HG03066 (cell line): ENCODE measurements around the gene WWOX.

Experiments used
- ATAC-seq: cut with Tn5 transposase; IDR thresholded peaks from one replicate; pipeline ENCODE4 v1.9.1; 2021; ENCODE audit warnings: low read depth; ENCODE audit not compliant: unreplicated experiment

WWOX gene

DNA sequence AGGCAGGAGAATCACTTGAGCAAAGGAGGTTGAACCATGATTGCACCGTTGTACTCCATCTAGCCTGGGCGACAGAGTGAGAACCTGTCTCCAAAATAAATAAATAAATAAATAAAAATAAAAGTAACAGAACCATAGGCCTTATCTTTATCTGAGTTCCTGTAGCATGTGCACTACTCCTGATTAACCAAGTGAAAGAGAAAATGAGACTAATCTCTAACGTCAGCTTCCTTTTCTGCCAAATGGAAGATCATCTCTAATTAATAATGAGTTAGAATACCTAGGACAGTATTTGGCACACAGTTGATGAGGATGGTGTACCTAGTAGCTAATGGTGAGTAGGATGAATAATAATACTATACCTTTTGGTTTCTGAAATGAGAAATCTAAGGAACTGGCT, 520.4 kb downstream of the WWOX start:
- no peak for ATAC-seq

DNA sequence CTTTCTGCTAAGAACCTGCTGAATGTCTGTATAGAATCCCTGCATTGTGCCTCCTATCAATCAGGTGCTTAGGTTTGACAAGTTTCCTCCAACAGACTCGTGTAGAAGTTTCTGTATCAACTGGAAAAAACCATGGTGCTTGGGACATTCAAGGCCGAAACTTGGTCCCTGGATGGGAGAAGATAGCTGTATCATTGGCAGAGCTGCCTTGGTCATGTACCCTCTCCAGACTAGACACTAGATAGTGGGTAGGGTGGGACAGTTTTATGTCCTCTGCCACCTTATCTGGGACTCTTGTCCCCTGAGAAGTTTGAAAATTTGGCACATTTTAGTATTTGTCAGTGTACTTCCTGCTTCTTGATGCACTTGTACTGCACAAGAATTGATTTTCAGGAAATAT, 520.8 kb downstream of the WWOX start:
- no peak for ATAC-seq

DNA sequence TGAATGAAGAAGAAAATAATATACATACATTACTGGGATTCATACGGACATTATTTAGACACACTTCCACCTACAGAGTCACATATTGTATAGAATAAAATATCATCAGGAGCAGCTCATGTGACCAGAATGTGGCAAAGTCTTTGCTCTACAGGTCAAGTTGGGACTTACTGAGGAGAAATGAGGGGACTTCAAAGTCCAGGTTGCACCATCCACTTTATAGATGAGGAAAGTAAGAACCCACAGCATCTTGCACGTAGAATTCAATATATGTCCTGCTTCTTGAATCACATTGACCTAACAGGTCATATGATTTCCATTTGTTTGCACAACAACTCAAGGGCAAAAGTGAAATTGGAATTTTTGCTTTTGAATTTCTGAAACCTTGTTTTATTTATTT, 524.3 kb downstream of the WWOX start:
- no peak for ATAC-seq

DNA sequence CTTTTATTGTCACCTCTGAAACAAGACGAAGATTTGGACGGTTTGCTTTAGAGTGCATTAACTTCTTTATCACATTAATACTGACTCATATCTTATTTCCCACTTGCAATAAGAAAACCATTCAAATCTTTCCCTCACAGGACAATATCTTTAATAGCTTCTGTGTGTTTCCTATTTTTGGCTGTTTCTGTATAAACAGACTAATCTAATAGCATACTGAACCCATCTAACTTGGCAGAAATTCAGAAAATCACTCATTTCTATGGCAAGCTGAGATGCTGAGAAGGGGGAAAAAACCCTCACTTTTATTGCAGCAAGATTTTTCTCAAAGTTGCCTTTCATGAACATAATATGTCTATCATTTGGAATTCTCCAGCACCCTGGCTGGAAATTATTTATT, 524.9 kb downstream of the WWOX start:
- ATAC-seq: no peak

DNA sequence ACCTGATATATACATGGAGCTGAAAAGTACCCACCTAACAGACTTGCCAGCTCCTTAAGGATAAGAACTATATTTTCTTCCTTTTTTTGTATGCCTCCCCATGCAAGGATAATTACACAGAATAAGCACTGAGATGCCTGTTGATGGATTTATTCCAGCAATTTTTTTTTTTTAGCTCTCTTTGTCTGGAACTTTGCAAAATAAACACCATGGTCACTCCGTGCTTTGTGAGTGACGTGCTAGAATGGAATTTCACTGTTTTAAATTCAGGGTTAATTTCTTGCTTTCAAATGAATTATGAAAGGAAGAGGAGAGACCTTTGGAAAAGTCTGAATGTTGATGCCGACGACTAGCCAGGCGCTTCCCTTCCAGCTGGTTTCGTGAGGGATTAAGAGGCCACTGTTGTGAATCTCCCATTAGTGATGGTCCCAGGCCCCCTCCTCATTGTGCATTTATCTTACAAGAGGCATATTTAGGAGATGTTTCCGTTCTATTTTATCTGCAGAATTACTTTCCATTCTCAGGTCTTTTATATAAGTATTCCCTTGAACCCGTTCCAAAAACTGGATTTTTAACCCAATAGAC, 529.1 kb downstream of the WWOX start:
- ATAC-seq: no peak

DNA sequence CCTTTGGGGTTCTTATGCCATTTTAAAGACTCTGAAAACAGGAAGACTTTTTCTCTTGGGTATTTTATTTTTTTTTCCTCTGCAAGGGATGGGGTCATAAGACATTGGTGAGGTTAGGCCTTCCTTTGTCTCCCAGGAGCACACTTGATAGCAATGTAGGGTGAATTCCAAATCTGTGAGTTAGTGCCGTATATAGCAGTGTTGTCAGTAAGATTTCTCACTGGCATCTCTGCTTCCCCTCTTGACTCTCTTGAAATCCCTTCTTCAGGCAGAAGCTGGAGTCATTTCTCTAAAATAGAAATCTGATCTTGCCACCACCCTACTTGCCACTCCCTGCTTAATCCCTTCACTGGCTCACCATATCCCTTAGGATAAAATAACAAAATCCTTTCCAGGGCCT, 529.7 kb downstream of the WWOX start:
- ATAC-seq: no peak

DNA sequence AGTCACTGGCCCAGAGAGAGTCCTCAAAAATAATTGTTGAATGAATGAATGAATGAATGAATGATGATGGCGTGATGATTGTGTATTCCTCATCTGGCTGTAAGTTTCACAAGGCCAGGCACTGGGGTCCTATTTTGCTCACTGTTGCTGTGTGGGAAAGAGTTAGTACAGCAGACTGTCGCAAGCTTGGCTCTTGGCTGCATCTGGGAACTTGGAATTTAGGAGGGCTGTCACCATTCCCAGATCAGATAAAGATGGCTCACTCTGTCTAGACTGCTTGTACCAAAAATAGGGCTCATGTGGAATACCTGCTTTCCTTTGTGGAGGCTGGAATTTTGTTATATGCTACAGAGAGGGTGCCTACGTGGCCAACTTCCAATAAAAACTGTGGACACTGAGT, 530.6 kb downstream of the WWOX start:
- no peak for ATAC-seq

DNA sequence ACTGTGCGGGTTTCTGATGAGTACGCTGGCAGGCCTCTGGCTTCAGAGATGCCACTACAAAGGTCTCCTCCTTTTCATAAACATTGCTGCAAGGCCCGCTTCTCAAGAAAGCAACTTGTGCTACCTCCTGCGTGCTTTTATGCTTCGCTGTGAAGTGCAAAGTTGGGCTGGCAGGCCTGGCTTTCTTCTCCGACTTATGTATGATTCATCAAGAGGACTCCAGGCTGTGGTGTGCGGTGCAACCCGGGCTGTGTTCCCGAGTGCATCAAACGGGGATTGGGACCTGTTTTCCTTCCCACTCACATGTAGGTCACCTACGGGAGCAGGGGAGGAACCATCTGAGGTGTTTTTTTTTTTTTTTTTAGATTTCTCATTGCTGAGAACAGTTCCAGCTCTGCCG, 534.1 kb downstream of the WWOX start:
- no peak for ATAC-seq

DNA sequence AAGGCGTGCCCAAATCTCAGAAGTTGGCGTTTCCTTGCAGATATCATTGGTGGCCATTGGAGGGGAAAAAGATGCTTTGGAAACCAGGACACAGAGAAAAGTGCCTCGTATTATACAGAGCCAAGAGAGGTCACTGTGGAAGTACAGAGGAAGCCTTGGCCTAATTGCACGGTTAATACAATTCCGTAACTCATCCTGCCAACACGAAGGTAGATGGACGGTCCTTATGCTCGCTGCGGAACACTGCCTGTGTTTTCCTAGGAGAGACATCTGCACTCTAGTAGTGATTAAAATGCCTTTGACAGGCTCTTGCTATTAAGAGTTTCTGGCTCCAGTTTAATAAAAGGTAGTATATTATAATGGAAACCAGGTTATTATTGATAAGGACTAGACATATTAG, 536.4 kb downstream of the WWOX start:
- ATAC-seq: no peak

DNA sequence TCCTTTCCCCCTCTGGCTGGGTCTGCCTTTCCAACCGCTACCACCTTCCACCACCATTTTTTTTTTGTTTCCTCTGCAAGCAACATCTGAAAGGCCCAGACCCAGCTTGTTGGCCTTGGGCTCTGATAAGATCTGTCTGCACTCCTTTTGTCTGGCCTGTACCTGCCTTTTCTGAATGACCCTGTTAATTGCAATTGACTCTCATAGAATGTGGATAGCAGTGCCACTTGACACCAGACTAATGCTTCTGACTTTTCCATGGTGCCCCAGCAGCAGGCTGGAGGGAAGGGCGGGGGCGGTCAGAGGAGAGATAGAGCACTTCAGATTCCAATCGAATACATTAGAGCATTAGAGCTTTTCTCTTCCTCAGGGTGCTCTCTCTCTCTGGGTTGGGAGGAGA, 538.9 kb downstream of the WWOX start:
- ATAC-seq: no peak

DNA sequence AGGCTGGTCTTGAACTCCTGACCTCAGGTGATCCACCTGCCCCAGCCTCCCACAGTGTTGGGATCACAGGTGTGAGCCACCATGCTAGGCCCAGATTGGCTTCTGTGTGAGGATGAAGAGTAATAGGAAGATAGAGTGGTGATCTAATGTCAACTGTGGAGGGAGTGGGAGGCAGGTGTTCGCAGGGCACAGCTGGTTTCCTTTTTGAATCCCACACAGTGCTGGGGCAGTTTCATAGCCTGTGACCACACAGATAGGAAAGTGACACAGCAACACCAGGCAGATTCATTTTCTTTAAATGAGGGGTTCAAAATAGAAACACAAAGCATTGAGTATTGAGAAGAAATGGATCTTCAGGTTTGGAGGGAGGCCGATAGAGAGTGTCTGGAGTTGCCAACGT, 540.3 kb downstream of the WWOX start:
- no peak for ATAC-seq

DNA sequence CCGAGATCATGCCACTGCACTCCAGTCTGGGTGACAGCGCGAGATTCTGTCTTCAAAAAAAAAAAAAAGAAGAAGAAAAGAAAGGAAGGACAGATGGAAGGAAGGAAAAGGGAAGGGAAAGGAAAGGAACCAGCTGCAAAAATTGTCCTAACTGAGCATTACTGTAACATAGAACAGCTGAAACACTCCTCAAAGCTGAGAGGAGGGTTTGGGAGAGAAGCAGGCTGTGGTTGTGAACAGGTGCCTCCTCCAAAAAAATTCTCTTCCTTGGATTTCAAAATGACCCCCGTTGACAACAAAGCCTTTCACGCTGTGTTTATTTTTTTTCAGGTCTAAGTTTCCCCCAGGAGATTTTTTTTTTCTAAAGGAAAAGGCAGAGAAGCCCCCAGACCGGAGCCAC, 541.4 kb downstream of the WWOX start:
- no peak for ATAC-seq

DNA sequence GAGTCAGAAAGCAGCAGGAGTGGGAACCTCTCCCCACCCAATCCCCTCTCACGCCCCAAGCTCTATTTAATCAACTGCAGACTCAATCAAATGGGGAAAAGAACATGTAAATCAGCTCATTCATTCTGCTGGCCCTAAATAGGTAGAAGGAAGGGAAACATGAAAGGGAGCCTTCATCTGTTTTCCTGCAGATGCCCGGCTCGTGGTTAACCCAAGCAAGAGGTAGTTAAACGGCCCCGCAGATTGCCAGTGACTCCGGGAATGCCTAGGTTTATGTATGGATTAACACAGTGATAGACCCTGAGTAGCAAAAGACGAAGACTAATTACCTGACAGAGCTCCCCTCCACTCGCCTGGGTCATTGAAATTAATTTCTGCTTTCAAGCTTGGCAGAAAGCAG, 542.0 kb downstream of the WWOX start:
- no peak for ATAC-seq

DNA sequence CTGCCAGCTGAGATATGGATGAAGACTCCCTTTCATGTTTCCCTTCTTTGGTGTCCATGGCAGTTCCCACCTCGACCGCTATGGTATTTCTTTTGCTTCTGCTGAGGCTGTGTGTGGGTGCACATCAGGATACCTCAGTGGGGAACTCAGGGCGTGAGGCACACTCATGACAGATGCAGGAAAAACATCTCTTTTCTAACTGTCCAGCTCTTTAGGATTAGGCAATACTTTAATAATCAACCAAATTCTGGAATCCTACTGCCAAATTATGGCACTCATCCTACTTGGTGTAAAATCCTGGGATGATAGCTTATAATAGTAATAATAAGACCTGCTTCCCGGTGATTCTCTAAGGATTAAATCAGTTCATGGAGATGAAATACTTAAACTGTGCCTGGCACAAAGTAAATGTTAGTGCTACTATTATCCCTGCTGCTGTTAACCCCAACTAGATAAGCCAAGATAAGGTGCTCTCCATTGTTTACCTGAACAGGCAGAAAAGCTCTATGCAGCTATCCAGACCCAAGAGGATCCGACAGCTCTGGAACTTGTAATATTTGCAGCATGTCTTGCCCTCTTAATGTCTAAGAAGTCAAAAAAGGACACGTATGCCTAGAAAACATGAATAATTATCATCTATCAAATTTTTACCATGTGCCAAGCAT, 543.3 kb downstream of the WWOX start:
- ATAC-seq: no peak

DNA sequence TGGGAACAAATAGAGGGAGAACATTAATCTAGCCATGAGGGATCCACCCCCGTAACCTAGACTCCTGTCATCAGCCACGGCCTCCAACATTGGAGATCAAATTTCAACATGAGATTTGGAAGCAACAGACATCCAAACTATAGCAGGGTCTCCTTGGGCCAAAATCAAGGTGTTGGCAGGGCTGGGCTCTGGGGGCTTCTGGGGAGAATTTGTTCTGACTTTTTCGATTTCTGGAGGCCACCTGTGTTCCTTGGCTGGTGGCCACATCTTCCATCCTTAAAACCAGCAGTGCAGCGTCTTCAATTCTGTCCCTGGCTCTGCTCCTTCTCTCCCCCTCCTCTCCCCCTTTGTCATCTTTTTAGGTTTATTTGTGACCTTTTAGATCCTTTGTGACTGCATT, 546.2 kb downstream of the WWOX start:
- ATAC-seq: no peak

DNA sequence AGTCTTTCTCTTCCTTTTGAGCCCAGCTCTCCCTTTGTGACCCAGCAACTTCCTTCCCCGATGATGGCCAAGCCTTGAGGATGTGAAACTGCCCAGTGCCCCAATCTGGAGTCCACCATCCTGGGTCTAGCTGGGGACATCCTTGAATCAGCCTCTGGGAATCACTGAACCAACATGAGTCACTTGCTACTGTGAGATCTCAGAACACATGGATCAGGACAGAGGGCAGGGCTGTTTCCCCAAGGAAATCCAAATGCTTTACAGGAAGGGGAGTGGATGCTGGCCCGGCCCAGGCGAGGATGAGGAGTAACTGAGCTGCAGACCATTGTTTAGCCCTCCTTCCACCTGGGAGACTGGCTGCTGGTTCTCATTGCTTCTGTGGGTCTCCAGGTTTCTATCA, 547.6 kb downstream of the WWOX start:
- no peak for ATAC-seq

DNA sequence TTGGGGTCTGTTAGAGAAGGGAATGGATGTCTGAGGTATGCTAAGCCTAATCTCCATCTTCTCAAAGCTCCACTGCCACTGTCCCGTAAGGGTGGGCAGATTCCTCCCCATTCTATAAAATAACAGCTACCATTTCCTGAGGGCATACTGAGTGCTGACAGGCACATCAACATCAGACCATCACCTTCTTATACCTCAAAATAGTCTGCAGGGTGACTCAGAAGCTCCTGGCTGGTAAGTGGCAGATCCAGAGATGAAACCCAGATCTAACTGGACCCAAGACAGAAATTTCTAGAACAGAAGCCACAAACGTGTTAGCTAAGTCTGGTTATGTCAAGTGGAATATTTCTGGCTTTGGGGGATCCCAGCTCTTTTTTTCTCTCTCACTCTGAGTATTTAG, 548.0 kb downstream of the WWOX start:
- no peak for ATAC-seq

DNA sequence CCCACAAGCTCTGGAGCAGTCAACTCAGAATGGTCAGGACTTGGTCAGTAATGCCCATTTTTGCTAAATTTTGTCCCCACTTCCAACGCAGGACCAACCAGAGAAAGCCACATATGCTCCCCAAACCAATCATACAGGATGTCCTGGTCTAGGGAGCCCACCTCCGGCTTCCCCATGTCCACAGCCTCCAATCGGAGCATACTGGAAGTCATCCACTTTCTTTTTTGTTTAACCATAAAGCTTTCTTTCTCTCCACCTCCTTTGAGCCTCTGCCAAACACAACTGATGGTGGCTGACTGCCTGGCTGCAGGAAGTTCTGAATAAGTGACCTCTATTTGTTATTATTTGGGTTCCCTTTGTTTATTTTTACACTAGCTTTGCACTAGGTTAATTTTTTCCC, 549.1 kb downstream of the WWOX start:
- no peak for ATAC-seq

DNA sequence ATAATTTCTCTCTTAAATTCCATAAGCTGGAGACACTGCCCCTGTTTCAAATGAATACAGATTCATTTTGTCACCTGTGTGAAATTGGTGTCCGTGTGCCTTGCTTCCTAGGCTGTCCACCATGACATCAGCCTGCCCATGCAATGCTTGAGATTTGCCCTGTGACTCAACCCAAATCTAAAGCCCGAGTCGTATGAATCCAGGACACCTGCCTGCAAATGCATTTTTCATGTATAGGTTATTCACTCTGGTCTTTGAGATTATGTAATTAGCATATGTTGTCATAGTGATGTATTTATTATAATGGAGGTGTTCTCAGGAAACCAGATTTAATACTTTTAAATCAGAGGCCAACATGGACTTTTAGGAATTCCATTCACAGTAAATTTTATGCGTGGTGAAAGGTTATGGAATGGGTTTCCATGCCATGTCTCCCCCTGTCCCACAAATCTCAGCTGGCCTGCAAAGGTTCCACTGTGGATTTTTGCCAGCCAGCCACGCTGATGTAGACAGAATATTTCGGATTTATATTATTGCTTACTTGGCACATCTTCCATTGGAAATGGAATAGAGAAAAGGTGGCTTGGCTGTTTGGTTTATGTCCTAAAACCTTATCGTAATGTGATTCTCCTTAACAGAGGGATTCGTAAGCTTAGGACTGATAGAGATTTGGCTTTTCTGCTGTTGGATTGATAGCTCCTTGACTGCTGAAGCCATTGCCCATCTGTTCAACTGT, 551.1 kb downstream of the WWOX start:
- ATAC-seq: no peak

DNA sequence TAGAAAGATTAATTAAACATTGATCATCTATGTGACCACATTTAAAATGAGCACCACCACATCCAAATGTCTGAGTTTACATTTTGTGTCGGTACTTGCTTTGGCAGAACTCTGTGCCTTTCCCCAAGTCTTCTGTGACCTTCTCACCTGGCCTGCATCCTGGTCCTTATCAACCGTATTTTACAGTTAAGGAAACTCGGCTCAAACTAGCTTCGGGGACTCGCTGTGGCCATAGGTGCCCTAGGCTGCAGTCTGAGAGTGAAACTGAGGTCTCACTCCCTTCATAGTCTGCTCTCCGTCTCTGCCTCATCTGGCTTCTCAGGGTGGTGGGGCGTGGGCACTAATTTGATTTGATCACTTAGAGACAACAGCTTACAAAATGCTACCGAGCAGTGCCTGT, 555.5 kb downstream of the WWOX start:
- no peak for ATAC-seq

DNA sequence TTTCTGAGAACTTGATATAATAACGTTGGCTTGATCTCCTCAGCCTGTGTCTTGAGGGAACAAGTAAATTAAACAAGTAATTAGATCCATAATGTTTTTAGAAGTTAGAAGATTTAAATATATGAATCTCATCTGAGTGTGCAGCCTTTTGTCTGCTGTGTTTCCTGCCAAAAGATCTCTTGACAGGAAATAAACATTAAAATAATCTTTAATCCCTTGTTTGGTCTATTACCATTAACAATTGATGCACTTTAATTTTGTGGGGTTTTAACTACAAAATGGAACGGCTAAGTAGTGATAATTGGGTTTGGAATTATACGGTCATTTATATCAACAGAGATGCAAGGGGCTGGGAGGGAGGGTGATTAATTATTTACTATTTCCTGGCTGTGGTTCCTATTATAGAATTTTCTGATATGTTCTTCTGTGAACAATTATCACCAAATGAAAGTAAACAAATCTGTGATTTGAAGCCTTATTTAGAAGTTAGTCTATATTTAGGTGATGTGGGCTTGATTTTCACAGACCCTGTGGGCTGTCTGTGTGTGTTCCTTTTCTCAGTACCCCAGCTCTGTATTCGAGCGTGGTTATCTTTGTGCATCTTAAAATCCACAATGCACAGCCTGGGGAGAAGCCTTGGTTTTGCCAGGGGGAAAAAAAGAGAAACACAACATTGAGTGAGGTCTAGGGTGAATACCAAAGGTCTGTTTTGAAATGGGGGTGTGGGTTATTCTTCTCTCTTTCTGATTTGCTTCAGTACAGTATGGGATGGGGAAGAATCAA, 556.1 kb downstream of the WWOX start:
- ATAC-seq: no peak
